DND-41 (cell line): Measurements from ENCODE around the gene PTGS1.

Experiments
- CTCF ChIP-seq: IDR thresholded peaks from 2 replicates; pipeline ENCODE4 v1.5.1; 2012; ENCODE audit warnings: borderline replicate concordance, low read length, moderate library complexity, mild to moderate bottlenecking; ENCODE audit not compliant: poor library complexity, severe bottlenecking; ENCODE audit errors: extremely low read depth
- EZH2 ChIP-seq: IDR thresholded peaks from 3 replicates; pipeline ENCODE4 v1.6.1; 2012; ENCODE audit warnings: borderline replicate concordance, low read depth, mild to moderate bottlenecking, moderate library complexity, low read length, inconsistent platforms; ENCODE audit not compliant: severe bottlenecking

GRCh38 chr9:122333169-122333808 is 37.5 kb upstream of the PTGS1 start:
- no peak for TF ChIP-seq CTCF
- TF ChIP-seq EZH2: no peak
